ENCODE data around the gene FAM111B. TPM values are rescaled to one million over a fixed set of nuclear protein-coding genes. Genes with fewer than 3 reads are reported as not detected.

FAM111B gene
- total and polyA plus RNA-seq, 2 of the 8 experiments (the other 6 are each of a cell fraction or from before 2014, with no cell fraction given), result 4.8 to 38.1 TPM

DNA sequence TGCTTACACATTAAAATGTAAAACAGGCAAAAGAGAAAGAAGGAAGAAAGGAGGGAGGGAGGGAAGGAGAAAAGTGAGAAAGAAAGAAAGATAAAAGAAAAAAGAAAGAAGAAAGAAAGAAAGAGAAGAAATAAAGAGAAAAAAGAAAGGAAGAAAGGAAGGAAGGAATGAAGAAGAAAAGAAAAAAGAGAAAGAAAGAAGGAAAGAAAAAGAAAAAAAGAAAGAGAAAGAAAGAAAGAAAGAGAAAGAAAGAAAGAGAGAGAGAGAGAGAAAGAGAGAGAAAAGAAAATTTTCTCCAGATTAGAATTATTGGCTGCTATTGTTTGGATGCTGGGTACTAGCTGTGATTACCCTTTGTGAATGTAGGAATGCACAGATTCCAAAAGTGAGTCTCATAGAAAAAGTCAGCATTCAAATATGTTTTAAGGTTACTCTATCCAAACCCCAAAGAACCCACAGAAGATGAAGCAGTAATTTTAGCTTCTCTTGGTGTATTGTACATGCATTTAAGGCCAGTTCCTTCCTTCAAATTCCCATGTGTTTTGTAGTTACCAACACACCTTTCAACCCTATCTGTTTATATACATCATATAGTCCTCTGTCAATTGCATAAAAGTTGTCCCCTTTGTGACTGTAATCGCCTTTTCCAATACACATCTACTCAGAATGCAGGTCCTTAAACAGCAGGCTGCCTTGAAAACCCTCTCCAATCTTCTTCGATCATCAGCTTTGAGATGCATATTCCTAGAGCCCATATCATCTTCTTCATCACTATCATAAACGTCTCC lies 34.8 kb downstream of the FAM111B start (continued):
- TF ChIP-seq NRF1 (IDR thresholded peaks at IDR 0.05; ENCODE audit: low read depth, low read length), result no peak
- TF ChIP-seq POLR2A (IDR thresholded peaks at IDR 0.05; ENCODE audit: control extremely low read depth in 1 of 2, low read depth in 2 of 2, low read length in 2 of 2), result no peak
- TF ChIP-seq, protein P1, sequence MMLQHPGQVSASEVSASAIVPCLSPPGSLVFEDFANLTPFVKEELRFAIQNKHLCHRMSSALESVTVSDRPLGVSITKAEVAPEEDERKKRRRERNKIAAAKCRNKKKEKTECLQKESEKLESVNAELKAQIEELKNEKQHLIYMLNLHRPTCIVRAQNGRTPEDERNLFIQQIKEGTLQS (IDR thresholded peaks at IDR 0.05; ENCODE audit: insufficient read depth, low read depth, low read length), result no peak
